HG03039 (cell line): ENCODE data around the gene CYP1A2.

Experiments used
- ATAC-seq: cut with Tn5 transposase; IDR thresholded peaks from one replicate; pipeline ENCODE4 v1.9.1; 2021; ENCODE audit warnings: mild to moderate bottlenecking, moderate library complexity; ENCODE audit not compliant: unreplicated experiment

The CYP1A2 gene

GRCh38 chr15:74788042-74788682, 39.5 kb downstream of the CYP1A2 start:
- ATAC-seq = no peak

- ATAC-seq = no peak
Measured at GRCh38 chr15:74788683-74789151, 40.1 kb downstream of the CYP1A2 start.

GRCh38 chr15:74789171-74789631, 40.6 kb downstream of the CYP1A2 start:
- no peak for ATAC-seq

GRCh38 chr15:74789741-74790079, 41.1 kb downstream of the CYP1A2 start:
- ATAC-seq = no peak

- ATAC-seq = no peak
Measured at GRCh38 chr15:74790080-74790916, 41.7 kb downstream of the CYP1A2 start.

GRCh38 chr15:74791007-74791406, 42.4 kb downstream of the CYP1A2 start:
- no peak for ATAC-seq

GRCh38 chr15:74791667-74792066, 43.0 kb downstream of the CYP1A2 start:
- ATAC-seq = no peak

GRCh38 chr15:74792227-74793016, 43.8 kb downstream of the CYP1A2 start:
- ATAC-seq = no peak

GRCh38 chr15:74793135-74794028, 44.7 kb downstream of the CYP1A2 start:
- no peak for ATAC-seq

GRCh38 chr15:74794248-74794969, 45.8 kb downstream of the CYP1A2 start:
- ATAC-seq = no peak

- no peak for ATAC-seq
Measured at GRCh38 chr15:74794970-74795349, 46.3 kb downstream of the CYP1A2 start.

- no peak for ATAC-seq
Measured at GRCh38 chr15:74795966-74796625, 47.5 kb downstream of the CYP1A2 start.

- no peak for ATAC-seq
Measured at GRCh38 chr15:74798388-74799254, 50.0 kb downstream of the CYP1A2 start.

- ATAC-seq = no peak
Measured at GRCh38 chr15:74799255-74799855, 50.7 kb downstream of the CYP1A2 start.

- no peak for ATAC-seq
Measured at GRCh38 chr15:74799856-74800558, 51.4 kb downstream of the CYP1A2 start.

GRCh38 chr15:74800559-74801094, 52.0 kb downstream of the CYP1A2 start:
- ATAC-seq = no peak
